Measurements from ENCODE around the gene ASMTL.

DNA sequence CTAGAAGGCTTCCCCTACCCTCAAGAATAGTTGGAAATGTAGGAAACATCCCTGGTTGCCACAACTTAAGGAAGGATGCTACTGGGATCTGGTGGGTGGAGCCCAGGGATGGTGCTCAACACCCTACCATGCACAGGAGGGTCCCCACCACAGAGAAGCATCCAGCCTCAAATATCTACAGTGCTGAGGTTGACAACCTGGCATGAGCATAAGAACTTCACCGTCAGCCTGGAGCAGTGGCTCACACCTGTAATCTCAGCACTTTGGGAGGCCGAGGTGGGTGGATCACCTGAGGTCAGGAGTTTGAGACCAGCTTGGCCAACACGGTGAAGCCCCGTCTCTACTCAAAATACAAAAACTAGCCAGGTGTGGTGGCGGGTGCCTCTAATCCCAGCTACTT, 24.0 kb upstream of the ASMTL start:
- no peak for TF ChIP-seq EZH2 (IDR thresholded peaks at IDR 0.05)
- TF ChIP-seq, protein P1, sequence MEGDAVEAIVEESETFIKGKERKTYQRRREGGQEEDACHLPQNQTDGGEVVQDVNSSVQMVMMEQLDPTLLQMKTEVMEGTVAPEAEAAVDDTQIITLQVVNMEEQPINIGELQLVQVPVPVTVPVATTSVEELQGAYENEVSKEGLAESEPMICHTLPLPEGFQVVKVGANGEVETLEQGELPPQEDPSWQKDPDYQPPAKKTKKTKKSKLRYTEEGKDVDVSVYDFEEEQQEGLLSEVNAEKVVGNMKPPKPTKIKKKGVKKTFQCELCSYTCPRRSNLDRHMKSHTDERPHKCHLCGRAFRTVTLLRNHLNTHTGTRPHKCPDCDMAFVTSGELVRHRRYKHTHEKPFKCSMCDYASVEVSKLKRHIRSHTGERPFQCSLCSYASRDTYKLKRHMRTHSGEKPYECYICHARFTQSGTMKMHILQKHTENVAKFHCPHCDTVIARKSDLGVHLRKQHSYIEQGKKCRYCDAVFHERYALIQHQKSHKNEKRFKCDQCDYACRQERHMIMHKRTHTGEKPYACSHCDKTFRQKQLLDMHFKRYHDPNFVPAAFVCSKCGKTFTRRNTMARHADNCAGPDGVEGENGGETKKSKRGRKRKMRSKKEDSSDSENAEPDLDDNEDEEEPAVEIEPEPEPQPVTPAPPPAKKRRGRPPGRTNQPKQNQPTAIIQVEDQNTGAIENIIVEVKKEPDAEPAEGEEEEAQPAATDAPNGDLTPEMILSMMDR (IDR thresholded peaks at IDR 0.05): no peak
